ENCODE data around the gene NOG.

The NOG gene

DNA sequence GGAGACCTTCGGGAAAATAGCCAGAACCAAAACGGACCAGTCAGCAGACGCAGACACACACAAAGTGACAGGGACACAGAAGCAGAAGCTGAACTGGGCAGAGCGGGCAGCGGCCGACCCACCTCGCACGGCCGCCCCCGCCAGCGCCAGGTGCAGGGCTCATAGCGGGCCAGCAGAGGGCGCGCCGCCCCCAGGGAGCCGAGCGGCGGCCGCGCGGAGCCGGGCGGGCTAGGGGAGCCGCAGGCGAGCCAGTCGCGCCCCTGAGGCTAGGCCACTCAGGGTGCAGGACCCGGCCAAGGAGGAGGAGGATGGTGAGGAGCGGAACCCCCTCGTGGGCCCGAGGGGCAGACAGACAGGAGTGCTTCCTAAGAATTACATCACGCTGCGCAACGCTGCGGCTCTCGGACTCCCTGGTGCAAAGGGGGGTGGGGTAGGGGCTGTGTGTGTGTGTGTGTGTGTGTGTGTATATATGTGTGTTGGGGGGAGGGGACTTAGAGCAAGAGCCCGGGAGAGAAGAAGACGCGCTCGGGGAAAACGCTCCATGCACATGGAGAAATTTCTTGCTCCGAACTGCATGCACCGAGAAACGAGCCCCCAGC, 913 bp upstream of the NOG start:
- DNase-seq (ENCODE audit: insufficient read length, low spot score) = no peak
- TF ChIP-seq, protein P1, sequence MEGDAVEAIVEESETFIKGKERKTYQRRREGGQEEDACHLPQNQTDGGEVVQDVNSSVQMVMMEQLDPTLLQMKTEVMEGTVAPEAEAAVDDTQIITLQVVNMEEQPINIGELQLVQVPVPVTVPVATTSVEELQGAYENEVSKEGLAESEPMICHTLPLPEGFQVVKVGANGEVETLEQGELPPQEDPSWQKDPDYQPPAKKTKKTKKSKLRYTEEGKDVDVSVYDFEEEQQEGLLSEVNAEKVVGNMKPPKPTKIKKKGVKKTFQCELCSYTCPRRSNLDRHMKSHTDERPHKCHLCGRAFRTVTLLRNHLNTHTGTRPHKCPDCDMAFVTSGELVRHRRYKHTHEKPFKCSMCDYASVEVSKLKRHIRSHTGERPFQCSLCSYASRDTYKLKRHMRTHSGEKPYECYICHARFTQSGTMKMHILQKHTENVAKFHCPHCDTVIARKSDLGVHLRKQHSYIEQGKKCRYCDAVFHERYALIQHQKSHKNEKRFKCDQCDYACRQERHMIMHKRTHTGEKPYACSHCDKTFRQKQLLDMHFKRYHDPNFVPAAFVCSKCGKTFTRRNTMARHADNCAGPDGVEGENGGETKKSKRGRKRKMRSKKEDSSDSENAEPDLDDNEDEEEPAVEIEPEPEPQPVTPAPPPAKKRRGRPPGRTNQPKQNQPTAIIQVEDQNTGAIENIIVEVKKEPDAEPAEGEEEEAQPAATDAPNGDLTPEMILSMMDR (IDR thresholded peaks at IDR 0.05; ENCODE audit: insufficient read depth, missing control alignments) = peak; percentile 94
- FAIRE-seq = no peak

DNA sequence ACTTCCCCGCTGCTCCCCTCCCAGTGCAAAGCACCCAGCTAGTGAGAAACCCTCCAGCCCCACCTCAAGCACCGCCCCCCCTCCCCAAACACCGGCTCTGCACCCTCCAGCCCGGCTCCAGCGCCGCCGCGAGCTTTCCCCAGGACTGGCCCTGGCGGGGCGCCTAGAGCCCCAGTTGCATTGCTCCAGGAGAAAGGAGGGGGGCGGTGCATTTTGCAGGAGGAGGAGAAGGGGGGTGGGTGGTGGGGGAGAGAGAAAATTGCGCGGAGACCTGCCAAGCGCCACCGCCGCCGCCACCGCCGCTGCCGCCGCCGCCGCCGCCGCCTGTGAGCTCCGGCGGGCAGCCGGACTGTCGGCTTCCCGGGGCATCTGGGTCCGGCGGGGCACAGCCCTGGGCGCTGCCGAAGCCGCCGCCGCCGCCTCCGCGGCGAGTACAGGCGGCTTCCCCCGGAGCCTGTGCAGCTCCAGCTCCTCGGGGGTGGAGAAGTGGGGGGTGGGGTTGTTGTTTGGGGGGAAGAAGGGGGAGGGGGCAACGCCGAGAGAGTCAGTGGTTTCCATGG, 333 bp upstream of the NOG start:
- TF ChIP-seq, protein P1 (IDR thresholded peaks at IDR 0.05; ENCODE audit: insufficient read depth, missing control alignments) = no peak
- FAIRE-seq (no peak), DNase-seq (ENCODE audit: insufficient read length, low spot score) (no peak)

DNA sequence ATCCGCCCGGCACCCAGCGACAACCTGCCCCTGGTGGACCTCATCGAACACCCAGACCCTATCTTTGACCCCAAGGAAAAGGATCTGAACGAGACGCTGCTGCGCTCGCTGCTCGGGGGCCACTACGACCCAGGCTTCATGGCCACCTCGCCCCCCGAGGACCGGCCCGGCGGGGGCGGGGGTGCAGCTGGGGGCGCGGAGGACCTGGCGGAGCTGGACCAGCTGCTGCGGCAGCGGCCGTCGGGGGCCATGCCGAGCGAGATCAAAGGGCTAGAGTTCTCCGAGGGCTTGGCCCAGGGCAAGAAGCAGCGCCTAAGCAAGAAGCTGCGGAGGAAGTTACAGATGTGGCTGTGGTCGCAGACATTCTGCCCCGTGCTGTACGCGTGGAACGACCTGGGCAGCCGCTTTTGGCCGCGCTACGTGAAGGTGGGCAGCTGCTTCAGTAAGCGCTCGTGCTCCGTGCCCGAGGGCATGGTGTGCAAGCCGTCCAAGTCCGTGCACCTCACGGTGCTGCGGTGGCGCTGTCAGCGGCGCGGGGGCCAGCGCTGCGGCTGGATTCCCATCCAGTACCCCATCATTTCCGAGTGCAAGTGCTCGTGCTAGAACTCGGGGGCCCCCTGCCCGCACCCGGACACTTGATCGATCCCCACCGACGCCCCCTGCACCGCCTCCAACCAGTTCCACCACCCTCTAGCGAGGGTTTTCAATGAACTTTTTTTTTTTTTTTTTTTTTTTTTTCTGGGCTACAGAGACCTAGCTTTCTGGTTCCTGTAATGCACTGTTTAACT, 1.0 kb downstream of the NOG start:
- TF ChIP-seq, protein P1 (IDR thresholded peaks at IDR 0.05; ENCODE audit: insufficient read depth, missing control alignments) = no peak
- DNase-seq (ENCODE audit: insufficient read length, low spot score) = no peak
- no peak for FAIRE-seq

DNA sequence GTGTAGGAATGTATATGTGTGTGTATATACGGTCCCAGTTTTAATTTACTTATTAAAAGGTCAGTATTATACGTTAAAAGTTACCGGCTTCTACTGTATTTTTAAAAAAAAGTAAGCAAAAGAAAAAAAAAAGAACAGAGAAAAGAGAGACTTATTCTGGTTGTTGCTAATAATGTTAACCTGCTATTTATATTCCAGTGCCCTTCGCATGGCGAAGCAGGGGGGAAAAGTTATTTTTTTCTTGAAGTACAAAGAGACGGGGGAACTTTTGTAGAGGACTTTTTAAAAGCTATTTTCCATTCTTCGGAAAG, 1.6 kb downstream of the NOG start:
- FAIRE-seq (no peak), DNase-seq (ENCODE audit: insufficient read length, low spot score) (no peak)
- TF ChIP-seq, protein P1 (IDR thresholded peaks at IDR 0.05; ENCODE audit: insufficient read depth, missing control alignments) = no peak

DNA sequence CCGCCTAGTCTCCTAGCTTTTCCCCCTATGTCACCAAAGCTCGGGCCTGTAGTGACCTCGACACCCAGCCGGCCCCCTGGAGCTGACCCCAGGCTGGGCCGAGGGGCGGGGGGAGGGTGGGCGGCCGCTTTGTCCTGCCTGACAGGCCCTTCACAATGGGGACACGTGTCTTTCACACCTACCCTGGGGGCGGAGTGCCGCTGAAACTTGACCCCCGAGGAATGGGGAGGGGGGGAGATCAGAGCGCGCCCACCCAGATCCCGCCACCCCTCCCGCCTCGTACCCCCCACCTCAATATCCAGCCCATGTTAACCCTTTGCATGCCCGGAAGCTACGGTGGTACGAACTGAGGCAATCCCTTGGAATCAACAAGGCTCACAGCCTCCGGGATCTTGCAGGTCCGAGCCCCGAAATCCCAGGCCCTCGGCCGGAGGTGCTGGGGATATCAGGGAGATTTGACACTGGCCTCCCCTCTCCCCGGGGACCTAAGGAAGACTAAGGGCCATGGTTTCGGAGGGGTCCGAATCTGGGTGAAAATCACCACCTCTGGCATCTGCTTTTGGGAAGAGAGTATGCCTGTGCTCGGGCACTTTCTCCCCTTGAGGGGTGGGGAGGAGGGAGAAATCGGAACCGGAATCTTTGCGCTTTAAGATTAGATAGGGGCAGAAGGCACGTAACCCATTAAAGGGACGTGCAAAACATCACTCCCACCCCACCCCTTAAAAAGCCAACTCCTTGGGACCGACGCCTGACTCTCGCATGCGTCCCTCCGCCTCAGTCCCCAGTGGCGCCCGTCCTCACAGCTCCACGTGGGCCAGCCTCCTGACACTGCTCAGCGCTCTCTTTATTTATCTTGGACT, 2.6 kb downstream of the NOG start:
- TF ChIP-seq, protein P1 (IDR thresholded peaks at IDR 0.05; ENCODE audit: insufficient read depth, missing control alignments) = no peak
- no peak for DNase-seq (ENCODE audit: insufficient read length, low spot score)
- FAIRE-seq = no peak

DNA sequence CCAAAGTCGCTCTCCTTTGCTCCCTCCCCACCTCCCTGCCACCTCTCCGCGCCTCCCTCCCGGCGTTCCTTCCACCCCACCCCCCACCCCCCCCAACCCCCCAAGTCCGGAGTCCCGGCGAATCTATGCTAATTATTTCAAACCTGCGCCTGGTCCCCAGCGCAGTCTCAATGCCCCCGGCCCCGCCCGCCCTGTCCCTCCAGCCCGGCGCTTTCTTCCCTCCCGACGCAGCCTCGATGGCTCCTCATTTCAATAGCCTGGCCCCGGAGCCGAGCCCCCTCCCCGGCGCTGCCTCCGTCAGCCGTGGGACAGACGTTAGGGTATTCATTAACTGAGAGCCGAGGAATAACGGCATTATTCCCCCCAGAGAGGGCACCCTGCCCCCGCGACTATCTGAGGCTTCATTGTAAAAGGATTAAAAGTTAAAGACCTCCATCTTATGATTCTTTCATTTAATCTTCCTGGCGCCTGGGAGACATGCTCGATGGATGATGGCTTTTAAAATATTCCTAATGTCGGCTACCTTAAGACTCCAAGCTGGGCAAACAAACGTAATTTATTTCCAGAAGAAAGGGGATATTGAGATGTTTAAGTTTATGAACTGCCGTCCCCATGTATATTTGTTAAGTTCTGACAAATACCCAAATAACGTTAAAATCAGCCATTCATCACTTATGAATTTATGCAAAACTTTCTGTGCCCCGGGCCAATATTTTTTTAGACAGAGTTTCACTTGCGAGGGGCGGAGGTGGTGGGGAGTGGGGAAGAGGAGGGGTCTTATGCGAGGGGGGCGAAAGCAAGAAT, 3.4 kb downstream of the NOG start:
- DNase-seq (ENCODE audit: insufficient read length, low spot score) (no peak), FAIRE-seq (no peak)
- TF ChIP-seq, protein P1 (IDR thresholded peaks at IDR 0.05; ENCODE audit: insufficient read depth, missing control alignments) = peak; percentile 7
